B cell (primary cell): ENCODE data around the gene ZBTB16. TPM values are rescaled to one million over a fixed set of nuclear protein-coding genes. Genes with fewer than 3 reads are reported as not detected.

Experiments
- ATAC-seq: fragments of 200-7000 bp; cut with Tn5 transposase; one replicate; pipeline ENCODE4 v1.10.0; 2021; ENCODE audit warnings: low read depth, mild to moderate bottlenecking, moderate number of reproducible peaks, moderate library complexity
- CTCF ChIA-PET: fragments of 350-600 bp; sonication (Branson Sonifier 250); formaldehyde crosslinking; loops from one replicate; lab custom pipeline; 2021; ENCODE audit warnings: antibody characterized with exemption, inconsistent platforms; lab: Charles Lee
- POLR2A ChIA-PET: fragments of 350-600 bp; sonication (Branson Sonifier 250); formaldehyde crosslinking; loops from one replicate; lab custom pipeline; 2021; ENCODE audit warnings: antibody characterized with exemption; lab: Charles Lee
- DNase-seq: peaks from one replicate; pipeline ENCODE4 v3.0.0; 2013
- H2AFZ ChIP-seq: 2 replicates; pipeline ENCODE4 v1.6.1; 2012; ENCODE audit warnings: mild to moderate bottlenecking, low read depth, low read length; ENCODE audit not compliant: insufficient read depth, poor library complexity, severe bottlenecking
- H3K27ac ChIP-seq, 2 donors: 1 replicate in 1 of 2; 2 replicates in 1 of 2; pipeline ENCODE4 v1.5.1; 2012 to 2013; ENCODE audit warnings: low read length in 2 of 2, mild to moderate bottlenecking in 2 of 2, moderate library complexity in 1 of 2
- H3K27me3 ChIP-seq, 4 experiments: fragments of 200-600 bp in 1 of 4; sonication (generic) in 1 of 4; replicated peaks in 1 of 4; 1 replicate in 2 of 4; 2 replicates in 2 of 4; pipeline versions ENCODE4 v1.6.1 to v1.7.0; 2013 to 2016; ENCODE audit warnings: low read length in 3 of 4, mild to moderate bottlenecking in 2 of 4, mixed read lengths in 1 of 4, moderate library complexity in 1 of 4; ENCODE audit not compliant: insufficient read depth in 4 of 4, control insufficient read depth in 3 of 4; ENCODE audit errors: control extremely low read depth in 1 of 4
- H3K36me3 ChIP-seq, 2 experiments: replicated peaks in 1 of 2; 1 replicate in 1 of 2; 2 replicates in 1 of 2; pipeline versions ENCODE4 v1.6.1 to v1.7.1; 2013; ENCODE audit warnings: low read length in 1 of 2; ENCODE audit not compliant: insufficient read depth in 2 of 2, control insufficient read depth in 1 of 2; ENCODE audit errors: control extremely low read depth in 1 of 2, extremely low read depth in 1 of 2
- H3K4me1 ChIP-seq, 2 donors: fragments of 200-600 bp in 1 of 2; sonication (generic) in 1 of 2; 1 replicate in 1 of 2; 2 replicates in 1 of 2; pipeline versions ENCODE4 v1.5.1 to v1.6.1; 2013 to 2017; ENCODE audit warnings: low read length in 2 of 2; ENCODE audit not compliant: control insufficient read depth in 2 of 2, insufficient read depth in 2 of 2
- H3K4me2 ChIP-seq: replicated peaks from 2 replicates; pipeline ENCODE3; 2012; ENCODE audit warnings: mild to moderate bottlenecking, low read depth, low read length; ENCODE audit not compliant: poor library complexity, severe bottlenecking
- H3K4me3 ChIP-seq, 5 experiments: fragments of 200-600 bp in 1 of 5; sonication (generic) in 1 of 5; 1 replicate in 3 of 5; 2 replicates in 2 of 5; pipeline versions ENCODE4 v1.5.1 to v1.7.0; 2011 to 2016; ENCODE audit warnings: low read length in 4 of 5, mild to moderate bottlenecking in 4 of 5, low read depth in 2 of 5, control low read depth in 1 of 5, moderate library complexity in 1 of 5; ENCODE audit not compliant: insufficient read depth in 1 of 5; ENCODE audit errors: control extremely low read depth in 1 of 5, extremely low read depth in 1 of 5
- H3K79me2 ChIP-seq: fragments of 200-600 bp; sonication (generic); one replicate; pipeline ENCODE4 v1.6.0; 2016; ENCODE audit warnings: low read length; ENCODE audit not compliant: control insufficient read depth, insufficient read depth
- H3K9ac ChIP-seq: fragments of 200-600 bp; sonication (generic); 2 replicates; pipeline ENCODE4 v1.6.1; 2017; ENCODE audit warnings: mild to moderate bottlenecking, low read length, moderate library complexity
- H3K9me3 ChIP-seq, 3 donors: one replicate each; pipeline versions ENCODE4 v1.6.1 to v1.7.1; 2013; ENCODE audit warnings: low read length in 2 of 3; ENCODE audit not compliant: control insufficient read depth in 2 of 3, insufficient read depth in 1 of 3; ENCODE audit errors: control extremely low read depth in 1 of 3
- H4K20me1 ChIP-seq: 2 replicates; pipeline ENCODE4 v1.6.0; 2012; ENCODE audit warnings: mild to moderate bottlenecking, low read length; ENCODE audit not compliant: insufficient read depth, control insufficient read depth, poor library complexity, severe bottlenecking
- H3K27ac Mint-ChIP-seq: one replicate; pipeline ENCODE4 v1.8.0; 2021; ENCODE audit warnings: mixed read lengths
- H3K27me3 Mint-ChIP-seq: one replicate; pipeline ENCODE4 v1.8.0; 2021; ENCODE audit warnings: mixed read lengths
- H3K4me1 Mint-ChIP-seq: one replicate; pipeline ENCODE4 v1.8.0; 2021; ENCODE audit warnings: mixed read lengths
- H3K4me3 Mint-ChIP-seq: one replicate; pipeline ENCODE4 v1.8.0; 2021; ENCODE audit warnings: mixed read lengths
- H3K9me3 Mint-ChIP-seq: one replicate; pipeline ENCODE4 v1.8.0; 2022; ENCODE audit warnings: mixed read lengths; ENCODE audit not compliant: insufficient read depth
- EZH2 ChIP-seq: IDR thresholded peaks from 2 replicates; pipeline ENCODE4 v1.6.1; 2012; ENCODE audit warnings: borderline replicate concordance, low read depth, mild to moderate bottlenecking, moderate library complexity, low read length; ENCODE audit not compliant: insufficient read depth, poor library complexity, severe bottlenecking
- WGBS: methylation state at CpG from one replicate; pipeline ENCODE4 v1.1.5; 2013; ENCODE audit warnings: missing lambda C conversion rate; ENCODE audit not compliant: insufficient coverage; 5-methylcytosine and 5-hydroxymethylcytosine counted together
- intact Hi-C: fragments of 100-400 bp; cut with micrococcal nuclease; formaldehyde crosslinking; loops from one replicate; pipeline ENCODE4 v1.10.0; 2022
- polyA plus RNA-seq: library from polyadenylated mRNA; depleted of rRNA; stranded (reverse); fragments of >200 nt; gene quantifications from 2 replicates; pipeline ENCODE4 v1.2.3, GENCODE V29; 2012
- total RNA-seq, 2 donors: library from RNA; stranded (reverse); fragments of 120-200 nt in 1 of 2; gene quantifications; 1 replicate in 1 of 2; 2 replicates in 1 of 2; pipeline versions ENCODE4 v1.2.3 to v1.2.4, GENCODE V29; 2013 to 2022
- TF ChIP-seq, protein P1 (sequence below): fragments of 200-600 bp; IDR thresholded peaks from one replicate; pipeline ENCODE4 v1.8.0; 2022; ENCODE audit warnings: antibody characterized with exemption, mild to moderate bottlenecking

The ZBTB16 gene
- total and polyA plus RNA-seq, 2 donors (not counting 1 experiment from before 2014, with no cell fraction given), result 16.0 to 20.6 TPM

- H4K20me1 ChIP-seq, result no peaks in the 10 kb centered on the region
- peaks cover 0 to 31% (median 13%) of the 10 kb centered on the region in 4 experiments for H3K27me3 ChIP-seq
- no peak overlapping the region for H3K9ac ChIP-seq
- no peaks in the 10 kb centered on the region for H3K36me3 ChIP-seq
- DNase-seq (no peak), ATAC-seq (no peak)
- no peaks in the 10 kb centered on the region for H3K9me3 ChIP-seq
- H3K79me2 ChIP-seq, result no peaks in the 10 kb centered on the region
- ChIA-PET CTCF (interaction anchor here (1.7 to 2.2 kb wide), 3 partner anchors 10 to 463 kb away, joined by 8 to 9 read pairs (median 8); no protein-coding TSS in a partner anchor), POLR2A (no interaction called here)
- no peak overlapping the region for H3K27ac Mint-ChIP-seq
- H3K9me3 Mint-ChIP-seq, result no peaks in the 10 kb centered on the region
- H3K4me1 ChIP-seq, result no peaks in the 10 kb centered on the region
- H3K27me3 Mint-ChIP-seq, result peaks cover 38% of the 10 kb centered on the region
- TF ChIP-seq EZH2, result no peak
- TF ChIP-seq, protein P1, sequence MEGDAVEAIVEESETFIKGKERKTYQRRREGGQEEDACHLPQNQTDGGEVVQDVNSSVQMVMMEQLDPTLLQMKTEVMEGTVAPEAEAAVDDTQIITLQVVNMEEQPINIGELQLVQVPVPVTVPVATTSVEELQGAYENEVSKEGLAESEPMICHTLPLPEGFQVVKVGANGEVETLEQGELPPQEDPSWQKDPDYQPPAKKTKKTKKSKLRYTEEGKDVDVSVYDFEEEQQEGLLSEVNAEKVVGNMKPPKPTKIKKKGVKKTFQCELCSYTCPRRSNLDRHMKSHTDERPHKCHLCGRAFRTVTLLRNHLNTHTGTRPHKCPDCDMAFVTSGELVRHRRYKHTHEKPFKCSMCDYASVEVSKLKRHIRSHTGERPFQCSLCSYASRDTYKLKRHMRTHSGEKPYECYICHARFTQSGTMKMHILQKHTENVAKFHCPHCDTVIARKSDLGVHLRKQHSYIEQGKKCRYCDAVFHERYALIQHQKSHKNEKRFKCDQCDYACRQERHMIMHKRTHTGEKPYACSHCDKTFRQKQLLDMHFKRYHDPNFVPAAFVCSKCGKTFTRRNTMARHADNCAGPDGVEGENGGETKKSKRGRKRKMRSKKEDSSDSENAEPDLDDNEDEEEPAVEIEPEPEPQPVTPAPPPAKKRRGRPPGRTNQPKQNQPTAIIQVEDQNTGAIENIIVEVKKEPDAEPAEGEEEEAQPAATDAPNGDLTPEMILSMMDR, result no peak
- WGBS, result no CpG with 5 or more reads among the region's 2 CpGs
- no peak overlapping the region for H2AFZ ChIP-seq
- H3K4me2 ChIP-seq, result no peak overlapping the region
- H3K4me3 Mint-ChIP-seq, result no peak overlapping the region
- H3K4me3 ChIP-seq, result no peak overlapping the region
- intact Hi-C loops, result no loop called here
- H3K27ac ChIP-seq, result no peak overlapping the region
- H3K4me1 Mint-ChIP-seq, result no peaks in the 10 kb centered on the region
Observed at GRCh38 chr11:114269498-114269897, 210.0 kb downstream of the ZBTB16 start.

DNA sequence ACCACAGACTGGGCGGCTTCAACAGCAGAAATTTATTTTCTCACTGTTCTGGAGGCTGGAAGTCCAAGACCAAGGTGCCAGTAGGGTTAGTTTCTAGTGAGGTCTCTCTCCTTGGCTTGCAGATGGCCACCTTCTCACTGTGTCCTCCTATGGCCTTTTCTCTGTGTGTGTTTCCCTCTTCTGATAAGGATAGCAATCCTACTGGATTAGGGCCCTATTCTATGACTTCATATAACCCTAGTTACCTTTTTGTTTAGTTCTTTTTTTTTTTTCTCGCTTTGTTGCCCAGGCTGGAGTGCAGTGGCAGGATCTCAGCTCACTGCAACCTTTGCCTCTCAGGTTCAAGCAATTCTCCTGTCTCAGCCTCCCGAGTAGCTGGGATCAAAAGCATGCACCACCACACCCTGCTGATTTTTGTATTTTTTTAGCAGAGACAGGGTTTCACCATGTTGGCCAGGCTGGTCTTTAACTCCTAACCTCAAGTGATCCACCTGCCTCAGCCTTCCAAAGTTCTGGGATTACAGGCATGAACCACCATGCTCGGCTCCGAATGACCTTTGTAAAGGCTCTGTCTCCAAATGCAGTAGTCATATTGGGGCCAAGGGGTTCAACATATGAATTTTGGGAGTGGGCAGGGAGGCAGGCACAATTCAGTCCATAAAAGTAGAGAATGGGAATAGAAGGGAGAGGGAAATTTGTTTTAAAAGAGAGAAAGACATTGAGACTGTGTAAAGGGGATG, 211.2 kb downstream of the ZBTB16 start:
- Histone ChIP-seq H3K4me1 (no peaks in the 10 kb centered on the region), H2AFZ (no peak overlapping the region), H3K79me2 (no peaks in the 10 kb centered on the region), H3K4me2 (no peak overlapping the region), H3K9me3 (no peaks in the 10 kb centered on the region), H3K27me3 (peaks cover 0 to 31% (median 15%) of the 10 kb centered on the region in 4 experiments), H3K9ac (no peak overlapping the region), H3K36me3 (no peaks in the 10 kb centered on the region), H3K4me3 (no peak overlapping the region), H3K27ac (no peak overlapping the region), H4K20me1 (no peaks in the 10 kb centered on the region)
- no peak for ATAC-seq
- intact Hi-C loops, result no loop called here
- ChIA-PET POLR2A (no interaction called here), CTCF (no interaction called here)
- Mint-ChIP-seq H3K27ac (no peak overlapping the region), H3K27me3 (peaks cover 48% of the 10 kb centered on the region), H3K4me1 (no peaks in the 10 kb centered on the region), H3K9me3 (no peaks in the 10 kb centered on the region), H3K4me3 (no peak overlapping the region)
- no peak for TF ChIP-seq EZH2
- TF ChIP-seq, protein P1, result no peak
- no peak for DNase-seq
- WGBS, result 89% methylated on average over 4 of the region's 5 CpGs
